ENCODE measurements around the gene MAP7. TPM values are rescaled to one million over a fixed set of nuclear protein-coding genes. Genes with fewer than 3 reads are reported as not detected.

Gene MAP7
- total RNA-seq, 1 donor from 2014 or later = 0.77 TPM

DNA sequence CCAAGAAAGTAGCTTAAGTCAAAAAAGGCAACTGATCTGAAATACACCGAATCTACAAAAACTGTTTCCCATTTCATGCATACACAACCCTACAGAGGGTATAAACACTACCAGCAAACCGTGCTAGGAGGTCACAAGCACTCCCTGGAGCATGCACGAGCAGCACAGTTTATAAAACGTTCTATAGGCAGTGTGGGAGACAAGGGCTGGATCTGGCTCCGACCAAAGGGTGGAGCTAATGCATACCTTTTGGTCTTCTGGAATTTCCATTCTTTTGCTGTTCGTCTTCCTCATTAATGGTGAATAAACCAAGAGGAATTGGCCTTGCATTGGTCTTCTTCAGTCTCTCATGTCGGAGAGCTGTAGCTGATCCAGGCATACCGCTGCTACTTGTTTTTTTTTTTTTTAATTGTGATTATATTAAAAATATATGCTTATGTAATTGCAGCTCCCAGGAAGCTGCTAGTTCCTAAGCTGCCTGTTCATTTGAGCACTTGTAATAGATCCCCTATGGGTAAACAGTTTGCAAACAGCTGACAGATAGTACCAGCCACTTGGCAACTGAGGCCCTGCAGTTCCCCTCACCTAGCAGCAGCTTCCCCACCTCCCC, 24.5 kb downstream of the MAP7 start:
- no peak for DNase-seq (ENCODE audit: low spot score)
- Mint-ChIP-seq H3K27me3 (ENCODE audit: low read depth) (peaks cover 21% of the 10 kb centered on the region), H3K27ac (ENCODE audit: unreplicated experiment) (no peak overlapping the region), H3K4me3 (ENCODE audit: unreplicated experiment) (no peak overlapping the region), H3K36me3 (ENCODE audit: low read depth) (no peaks in the 10 kb centered on the region), H3K4me1 (ENCODE audit: low read depth) (peaks cover 6% of the 10 kb centered on the region), H3K9me3 (ENCODE audit: low read depth) (no peaks in the 10 kb centered on the region)
- no peak for TF ChIP-seq CTCF (IDR thresholded peaks at IDR 0.05)

DNA sequence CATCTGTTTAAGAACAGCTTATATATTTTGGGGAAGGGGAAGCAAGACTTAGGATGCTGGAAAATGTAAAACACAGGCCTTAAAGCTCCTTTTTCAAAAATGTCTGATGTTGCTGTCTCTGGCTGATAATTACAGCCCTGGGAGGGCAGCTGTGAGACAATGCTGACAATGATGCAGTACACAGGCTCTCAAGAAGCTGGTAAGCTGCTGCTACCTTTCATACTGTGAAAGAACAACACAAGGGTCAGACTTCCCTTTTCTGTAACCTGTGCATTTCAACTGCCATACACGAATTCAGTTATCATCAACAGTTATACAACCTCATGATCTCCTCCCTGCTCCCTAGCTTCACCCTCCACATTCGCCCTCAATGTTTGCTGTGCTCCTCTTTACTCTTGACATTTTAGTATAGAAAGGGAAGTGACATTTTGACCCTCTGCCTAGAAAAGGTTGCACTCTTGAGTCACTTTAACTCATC, 25.2 kb downstream of the MAP7 start:
- no peak overlapping the region for H3K27ac Mint-ChIP-seq (ENCODE audit: unreplicated experiment)
- peaks cover 28% of the 10 kb centered on the region for H3K27me3 Mint-ChIP-seq (ENCODE audit: low read depth)
- H3K4me3 Mint-ChIP-seq (ENCODE audit: unreplicated experiment) = no peak overlapping the region
- H3K36me3 Mint-ChIP-seq (ENCODE audit: low read depth) = no peaks in the 10 kb centered on the region
- H3K4me1 Mint-ChIP-seq (ENCODE audit: low read depth) = peaks cover 6% of the 10 kb centered on the region
- no peak for DNase-seq (ENCODE audit: low spot score)
- no peak for TF ChIP-seq CTCF (IDR thresholded peaks at IDR 0.05)
- H3K9me3 Mint-ChIP-seq (ENCODE audit: low read depth) = no peaks in the 10 kb centered on the region

GRCh38 chr6:136524339-136524935, 25.8 kb downstream of the MAP7 start:
- no peaks in the 10 kb centered on the region for H3K9me3 Mint-ChIP-seq (ENCODE audit: low read depth)
- H3K27me3 Mint-ChIP-seq (ENCODE audit: low read depth) = peaks cover 30% of the 10 kb centered on the region
- no peaks in the 10 kb centered on the region for H3K36me3 Mint-ChIP-seq (ENCODE audit: low read depth)
- no peak for TF ChIP-seq CTCF (IDR thresholded peaks at IDR 0.05)
- no peak for DNase-seq (ENCODE audit: low spot score)
- H3K4me1 Mint-ChIP-seq (ENCODE audit: low read depth) = peaks cover 6% of the 10 kb centered on the region
- no peak overlapping the region for H3K27ac Mint-ChIP-seq (ENCODE audit: unreplicated experiment)
- H3K4me3 Mint-ChIP-seq (ENCODE audit: unreplicated experiment) = no peak overlapping the region

- H3K27ac Mint-ChIP-seq (ENCODE audit: unreplicated experiment) = no peak overlapping the region
- no peak overlapping the region for H3K4me3 Mint-ChIP-seq (ENCODE audit: unreplicated experiment)
- peaks cover 34% of the 10 kb centered on the region for H3K27me3 Mint-ChIP-seq (ENCODE audit: low read depth)
- H3K36me3 Mint-ChIP-seq (ENCODE audit: low read depth) = no peaks in the 10 kb centered on the region
- no peak for TF ChIP-seq CTCF (IDR thresholded peaks at IDR 0.05)
- no peaks in the 10 kb centered on the region for H3K9me3 Mint-ChIP-seq (ENCODE audit: low read depth)
- H3K4me1 Mint-ChIP-seq (ENCODE audit: low read depth) = peaks cover 6% of the 10 kb centered on the region
- no peak for DNase-seq (ENCODE audit: low spot score)
Measured at GRCh38 chr6:136523196-136523595, 27.0 kb downstream of the MAP7 start.

GRCh38 chr6:136522636-136523035, 27.6 kb downstream of the MAP7 start:
- H3K27ac Mint-ChIP-seq (ENCODE audit: unreplicated experiment) = no peak overlapping the region
- no peaks in the 10 kb centered on the region for H3K9me3 Mint-ChIP-seq (ENCODE audit: low read depth)
- peaks cover 34% of the 10 kb centered on the region for H3K27me3 Mint-ChIP-seq (ENCODE audit: low read depth)
- H3K4me3 Mint-ChIP-seq (ENCODE audit: unreplicated experiment) = no peak overlapping the region
- peaks cover 6% of the 10 kb centered on the region for H3K4me1 Mint-ChIP-seq (ENCODE audit: low read depth)
- no peak for TF ChIP-seq CTCF (IDR thresholded peaks at IDR 0.05)
- DNase-seq (ENCODE audit: low spot score) = no peak
- H3K36me3 Mint-ChIP-seq (ENCODE audit: low read depth) = no peaks in the 10 kb centered on the region
